Esophagus squamous epithelium (tissue), 4 donors: ENCODE data around the gene A4GALT.

Experiments
- POLR2A ChIP-seq, 4 donors: fragments of 450-650 bp; IDR thresholded peaks; one replicate each; pipeline ENCODE4 v1.6.1; 2017; ENCODE audit warnings: antibody characterized with exemption in 4 of 4, mild to moderate bottlenecking in 4 of 4, moderate library complexity in 3 of 4
- TF ChIP-seq, protein P1 (sequence below), 6 experiments: fragments of 450-650 bp in 4 of 6; fragments of 200-600 bp in 2 of 6; sonication (generic) in 2 of 6; IDR thresholded peaks; one replicate each; pipeline ENCODE4 v1.5.1; 2016 to 2019; ENCODE audit warnings: antibody characterized with exemption in 6 of 6, mild to moderate bottlenecking in 4 of 6, moderate library complexity in 4 of 6

DNA sequence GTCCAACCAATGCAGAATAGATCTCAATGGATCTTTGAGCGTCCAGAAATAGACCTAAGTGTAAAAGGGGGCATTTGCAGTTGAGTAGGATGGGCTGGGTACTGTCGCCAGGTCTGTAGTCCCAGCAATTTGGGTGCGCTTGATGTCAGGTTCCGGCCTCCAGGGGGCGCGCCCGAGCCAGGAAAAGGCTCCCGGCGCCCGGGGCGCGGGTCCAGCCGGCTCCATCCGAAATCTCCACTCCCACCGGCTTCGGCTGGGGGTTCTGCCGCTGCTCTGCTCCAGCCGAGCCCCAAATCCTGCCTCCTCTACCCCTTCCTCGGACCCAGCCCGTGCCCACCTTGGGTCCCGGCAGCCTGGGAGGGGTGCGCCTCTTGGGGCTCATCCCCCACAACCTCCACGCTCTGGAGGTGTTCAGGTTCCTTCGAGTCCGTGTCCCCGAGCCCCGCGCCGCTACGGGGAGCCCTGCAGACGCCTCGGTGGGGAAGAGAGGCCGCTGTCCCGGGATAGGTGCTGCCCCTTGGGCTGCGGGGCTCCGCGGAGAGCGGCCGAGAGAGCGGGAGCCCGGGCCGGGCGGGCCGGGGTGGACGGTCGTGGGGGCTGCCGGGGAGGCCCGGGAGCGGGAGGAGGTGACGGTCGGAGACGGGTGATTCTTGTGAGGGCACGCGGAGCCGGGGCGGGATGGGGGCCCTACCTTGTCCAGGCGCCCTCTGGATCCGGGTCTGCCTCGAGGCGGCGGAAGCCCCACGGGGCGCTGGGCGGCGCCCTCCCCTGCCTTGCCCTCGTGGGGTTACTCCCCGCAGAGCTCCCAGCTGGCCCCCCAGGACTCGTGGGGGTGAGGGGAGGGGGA is 58.5 kb downstream of the A4GALT start:
- TF ChIP-seq, protein P1, sequence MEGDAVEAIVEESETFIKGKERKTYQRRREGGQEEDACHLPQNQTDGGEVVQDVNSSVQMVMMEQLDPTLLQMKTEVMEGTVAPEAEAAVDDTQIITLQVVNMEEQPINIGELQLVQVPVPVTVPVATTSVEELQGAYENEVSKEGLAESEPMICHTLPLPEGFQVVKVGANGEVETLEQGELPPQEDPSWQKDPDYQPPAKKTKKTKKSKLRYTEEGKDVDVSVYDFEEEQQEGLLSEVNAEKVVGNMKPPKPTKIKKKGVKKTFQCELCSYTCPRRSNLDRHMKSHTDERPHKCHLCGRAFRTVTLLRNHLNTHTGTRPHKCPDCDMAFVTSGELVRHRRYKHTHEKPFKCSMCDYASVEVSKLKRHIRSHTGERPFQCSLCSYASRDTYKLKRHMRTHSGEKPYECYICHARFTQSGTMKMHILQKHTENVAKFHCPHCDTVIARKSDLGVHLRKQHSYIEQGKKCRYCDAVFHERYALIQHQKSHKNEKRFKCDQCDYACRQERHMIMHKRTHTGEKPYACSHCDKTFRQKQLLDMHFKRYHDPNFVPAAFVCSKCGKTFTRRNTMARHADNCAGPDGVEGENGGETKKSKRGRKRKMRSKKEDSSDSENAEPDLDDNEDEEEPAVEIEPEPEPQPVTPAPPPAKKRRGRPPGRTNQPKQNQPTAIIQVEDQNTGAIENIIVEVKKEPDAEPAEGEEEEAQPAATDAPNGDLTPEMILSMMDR (IDR thresholded peaks at IDR 0.05): peak; percentile 71 to 87 (median 80)
- no peak for TF ChIP-seq POLR2A (IDR thresholded peaks at IDR 0.05)
